ENCODE results near the gene LMAN1.

LMAN1 gene

GRCh38 chr18:59358712-59359575 lies at the start of gene LMAN1:
Gene LMAN1 (minus strand): TSS chr18:59359265. CDS start chr18:59359244, 21 bp downstream.
- DNase-seq (ENCODE audit: low read depth): peak; percentile 86

- peak; percentile 53 for DNase-seq (ENCODE audit: low read depth)
These were observed 43.5 kb upstream of the LMAN1 start for GRCh38 chr18:59402432-59403090.

- no peak for DNase-seq (ENCODE audit: low read depth)
These were observed 41.3 kb upstream of the LMAN1 start for GRCh38 chr18:59400407-59400806.

- DNase-seq (ENCODE audit: low read depth): no peak
These were observed 36.4 kb upstream of the LMAN1 start for GRCh38 chr18:59395226-59396175.

DNA sequence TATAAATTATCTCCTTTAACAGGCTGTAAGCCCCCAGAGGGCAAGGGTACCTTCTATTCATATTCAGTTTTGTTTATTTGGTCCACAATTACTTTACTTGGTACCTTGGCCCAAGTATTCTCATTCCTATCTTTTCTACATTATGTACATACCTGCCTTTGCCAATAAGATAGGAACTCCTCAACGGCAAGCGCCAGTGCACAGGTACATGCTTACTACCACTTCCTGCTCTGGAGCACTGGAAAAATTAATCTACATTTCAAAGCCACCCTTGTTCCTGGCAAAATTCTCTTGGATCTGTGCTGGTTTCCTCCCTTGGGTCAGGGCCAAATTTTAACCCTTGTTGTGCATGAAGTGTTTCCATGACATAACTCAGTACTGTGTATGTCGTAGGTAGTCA lies 34.3 kb upstream of the LMAN1 start:
- no peak for DNase-seq (ENCODE audit: low read depth)

DNA sequence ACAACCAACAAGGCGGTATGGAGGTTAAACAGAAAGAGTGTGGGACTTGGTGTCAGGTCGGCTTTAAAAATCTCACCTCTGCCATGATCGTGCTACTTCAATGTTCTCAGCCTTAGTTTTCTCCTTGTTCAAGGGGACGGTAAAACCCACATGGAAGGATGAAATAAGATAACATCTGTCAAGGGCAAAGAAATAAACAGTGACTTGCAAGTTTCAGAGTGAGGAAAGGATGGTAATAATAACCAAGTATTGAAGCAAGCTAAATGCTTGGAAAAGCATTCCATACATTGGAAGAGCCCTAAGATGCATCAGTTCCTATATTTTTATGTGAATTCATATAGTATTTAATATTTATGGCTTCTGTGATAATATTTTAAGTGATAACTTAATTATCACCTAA lies 29.8 kb upstream of the LMAN1 start:
- no peak for DNase-seq (ENCODE audit: low read depth)

DNA sequence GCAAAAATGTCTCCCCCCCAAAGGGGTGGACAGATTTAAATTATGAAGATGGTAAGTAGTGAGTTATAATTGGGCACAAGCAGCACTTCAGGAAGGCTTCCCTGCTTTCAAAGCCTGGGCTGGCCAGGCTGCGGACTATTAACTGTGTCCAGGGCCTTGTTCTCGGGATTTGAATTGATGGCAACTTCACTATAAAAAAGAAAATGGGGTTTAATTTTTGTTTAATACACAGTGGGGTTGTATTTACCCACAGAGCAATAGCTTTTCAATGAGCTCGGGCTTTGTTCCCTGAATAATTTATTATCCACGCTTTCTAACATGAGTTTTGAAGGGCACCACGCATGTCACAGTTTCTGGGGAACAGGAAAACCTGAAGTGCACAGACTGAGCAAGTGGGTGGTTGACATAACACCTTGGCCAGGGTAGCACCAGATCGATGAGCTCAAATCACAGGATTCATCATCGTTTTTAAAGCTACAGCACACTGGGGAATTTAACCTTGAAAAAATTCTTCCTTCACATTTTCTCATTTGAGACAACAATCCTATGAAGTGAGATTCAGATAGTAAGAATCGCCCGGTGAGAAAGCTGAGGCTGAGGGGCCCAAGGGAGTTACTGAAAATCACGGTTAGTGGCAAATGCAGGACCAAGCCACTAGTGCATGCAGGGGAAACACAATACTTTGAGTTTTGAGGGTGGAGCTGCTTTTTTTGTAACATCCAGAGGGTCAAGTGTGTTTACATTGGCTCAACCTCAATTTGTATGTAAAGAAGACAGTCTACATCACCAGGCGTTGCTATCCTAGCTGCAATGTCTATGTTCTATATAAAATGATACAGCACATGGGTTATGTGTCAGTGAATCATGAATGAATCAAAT lies 28.9 kb upstream of the LMAN1 start:
- DNase-seq (ENCODE audit: low read depth): no peak

GRCh38 chr18:59386909-59387686 lies 28.0 kb upstream of the LMAN1 start:
- DNase-seq (ENCODE audit: low read depth): no peak

- DNase-seq (ENCODE audit: low read depth): no peak
These were observed 26.1 kb upstream of the LMAN1 start for GRCh38 chr18:59385191-59385590.

DNA sequence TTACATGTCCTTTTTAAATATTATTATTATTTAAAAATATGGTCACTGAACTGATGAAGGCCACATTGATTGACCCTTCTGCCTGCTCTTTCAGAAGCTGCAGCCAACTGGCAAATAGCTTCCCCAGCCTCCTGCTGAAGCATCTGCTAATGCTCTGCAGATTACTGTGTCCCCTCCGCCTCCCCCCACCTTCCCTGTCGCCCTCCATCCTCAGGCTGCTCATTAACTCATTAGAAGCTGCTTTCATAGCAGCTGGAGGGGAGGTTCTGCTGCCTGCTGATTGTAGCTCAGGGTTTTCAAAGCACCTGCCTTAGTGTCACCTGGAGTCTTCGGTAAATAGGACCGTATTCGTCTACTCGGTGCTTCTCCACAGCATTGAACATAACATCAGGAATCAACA lies 24.8 kb upstream of the LMAN1 start:
- no peak for DNase-seq (ENCODE audit: low read depth)

- no peak for DNase-seq (ENCODE audit: low read depth)
These were observed 23.3 kb upstream of the LMAN1 start for GRCh38 chr18:59382383-59382782.

GRCh38 chr18:59381949-59382348 lies 22.9 kb upstream of the LMAN1 start:
- no peak for DNase-seq (ENCODE audit: low read depth)

- no peak for DNase-seq (ENCODE audit: low read depth)
These were observed 21.6 kb upstream of the LMAN1 start for GRCh38 chr18:59380706-59381105.

GRCh38 chr18:59379772-59380522 lies 20.9 kb upstream of the LMAN1 start:
- DNase-seq (ENCODE audit: low read depth): no peak

GRCh38 chr18:59377613-59378337 lies 18.7 kb upstream of the LMAN1 start:
- no peak for DNase-seq (ENCODE audit: low read depth)

- DNase-seq (ENCODE audit: low read depth): no peak
These were observed 17.4 kb upstream of the LMAN1 start for GRCh38 chr18:59376351-59376935.

- DNase-seq (ENCODE audit: low read depth): no peak
These were observed 15.1 kb upstream of the LMAN1 start for GRCh38 chr18:59374128-59374527.

DNA sequence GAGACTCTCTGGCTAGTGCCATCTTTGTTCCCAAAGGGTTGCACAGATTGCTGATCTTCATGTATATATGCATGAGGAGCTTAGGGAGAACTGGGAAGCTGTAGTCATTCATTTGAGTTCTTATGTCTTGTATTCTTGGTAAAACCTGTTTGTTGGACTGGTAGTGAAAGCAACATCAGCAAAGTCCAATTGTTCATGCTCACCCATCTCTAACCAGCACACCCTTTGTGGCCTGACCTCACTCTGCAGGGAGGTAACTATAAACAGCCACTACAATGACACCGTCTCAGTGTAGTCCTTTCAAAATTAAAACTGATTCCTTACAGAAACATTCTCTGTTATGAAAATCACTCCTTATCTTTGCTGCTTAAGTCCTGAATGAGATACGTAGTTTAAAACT lies 13.9 kb upstream of the LMAN1 start:
- DNase-seq (ENCODE audit: low read depth): no peak

GRCh38 chr18:59360381-59360780 lies 1.3 kb upstream of the LMAN1 start:
- no peak for DNase-seq (ENCODE audit: low read depth)
